Activated CD4-positive, alpha-beta T cell treated with anti-CD3 and anti-CD28 coated beads, Interleukin-2, amount 50 U/mL, for 24 hours (primary cell): ENCODE results near the gene TMEM41A.
"Not testable (repeated sequence)": the region's sequence is repeated elsewhere in the genome, so short reads cannot be mapped to it uniquely, and the experiment has no call there.

Source experiments
- DNase-seq, 2 donors: peaks; one replicate each; pipeline ENCODE4 v3.0.0-alpha.2; 2020; ENCODE audit warnings: low read depth in 1 of 2, low spot score in 1 of 2

The TMEM41A gene

GRCh38 chr3:185489462-185489861 is 9.4 kb downstream of the TMEM41A start:
- no peak for DNase-seq

- DNase-seq, result no peak
Measured at GRCh38 chr3:185488465-185488864, 10.4 kb downstream of the TMEM41A start.

GRCh38 chr3:185486394-185486793 is 12.4 kb downstream of the TMEM41A start:
- DNase-seq, result no peak

- no peak for DNase-seq
Measured at GRCh38 chr3:185484296-185484695, 14.5 kb downstream of the TMEM41A start.

GRCh38 chr3:185479373-185479945 is 19.4 kb downstream of the TMEM41A start:
- no peak for DNase-seq

- DNase-seq, result no peak
Measured at GRCh38 chr3:185477316-185477715, 21.5 kb downstream of the TMEM41A start.

GRCh38 chr3:185474922-185475321 is 23.9 kb downstream of the TMEM41A start:
- not testable (repeated sequence) for DNase-seq

GRCh38 chr3:185473290-185473815 is 25.5 kb downstream of the TMEM41A start:
- DNase-seq, result no peak

GRCh38 chr3:185470323-185470722 is 28.5 kb downstream of the TMEM41A start:
- no peak for DNase-seq

GRCh38 chr3:185469542-185469941 is 29.3 kb downstream of the TMEM41A start:
- no peak for DNase-seq

GRCh38 chr3:185466123-185466522 is 32.7 kb downstream of the TMEM41A start:
- DNase-seq, result not testable (repeated sequence)

GRCh38 chr3:185465471-185465870 is 33.4 kb downstream of the TMEM41A start:
- DNase-seq, result no peak

- DNase-seq, result no peak
Measured at GRCh38 chr3:185460719-185461350, 38.0 kb downstream of the TMEM41A start.

- DNase-seq, result no peak
Measured at GRCh38 chr3:185460309-185460708, 38.5 kb downstream of the TMEM41A start.

- no peak for DNase-seq
Measured at GRCh38 chr3:185457376-185457775, 41.5 kb downstream of the TMEM41A start.

- not testable (repeated sequence) for DNase-seq
Measured at GRCh38 chr3:185451432-185451831, 47.4 kb downstream of the TMEM41A start.

GRCh38 chr3:185448107-185448506 is 50.7 kb downstream of the TMEM41A start:
- DNase-seq, result no peak

GRCh38 chr3:185444329-185444728 is 54.5 kb downstream of the TMEM41A start:
- DNase-seq, result no peak

GRCh38 chr3:185442031-185442430 is 56.8 kb downstream of the TMEM41A start:
- DNase-seq, result no peak

- DNase-seq, result no peak
Measured at GRCh38 chr3:185439745-185440466, 58.9 kb downstream of the TMEM41A start.
